ENCODE results near the gene GSTK1. TPM values are rescaled to one million over a fixed set of nuclear protein-coding genes. Genes with fewer than 3 reads are reported as not detected.

Gene GSTK1
- polyA plus RNA-seq, 1 of the 3 experiments (the other 2 are of a cell fraction), result 299 TPM

DNA sequence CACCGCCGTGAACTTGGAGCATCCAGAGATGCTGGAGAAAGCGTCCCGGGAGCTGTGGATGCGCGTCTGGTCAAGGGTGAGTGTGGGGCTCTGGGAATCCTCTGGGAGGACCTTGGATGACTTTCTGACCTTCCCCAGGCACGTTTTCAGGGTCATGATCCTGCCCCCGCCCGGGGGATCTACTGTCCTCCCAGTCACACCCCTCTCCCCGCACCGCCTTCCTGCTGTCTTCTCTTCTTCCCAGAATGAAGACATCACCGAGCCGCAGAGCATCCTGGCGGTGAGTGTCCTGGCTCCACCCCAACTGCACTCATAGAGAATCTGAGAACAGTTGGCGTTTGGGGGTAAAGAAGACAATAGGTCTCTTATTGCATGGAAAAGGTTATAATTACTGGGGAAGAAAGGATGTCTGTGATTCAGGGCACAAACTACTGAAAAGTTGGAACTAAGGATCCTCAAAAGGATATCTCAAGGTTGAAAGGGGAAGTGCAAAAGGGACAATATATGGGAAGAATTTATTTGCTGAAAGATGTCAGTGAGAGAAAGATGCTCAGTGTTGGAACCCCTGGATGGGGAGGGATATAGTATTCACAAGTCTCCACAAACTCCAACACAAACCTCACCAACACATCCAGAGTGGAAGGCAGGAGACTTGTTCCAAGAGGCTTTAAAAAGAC lies 1.9 kb downstream of the GSTK1 start (continued):
- no peak for TF ChIP-seq NFIC (IDR thresholded peaks at IDR 0.05; ENCODE audit: borderline replicate concordance)
- no peak for TF ChIP-seq ELF1 (IDR thresholded peaks at IDR 0.05)
- no peak for TF ChIP-seq TAF1 (IDR thresholded peaks at IDR 0.05; ENCODE audit: borderline replicate concordance, low read depth, low read length)
- no peak for TF ChIP-seq CHD2 (IDR thresholded peaks at IDR 0.05; ENCODE audit: low read length, partially characterized antibody)
- no peak for TF ChIP-seq MXI1 (IDR thresholded peaks at IDR 0.05; ENCODE audit: low read depth, low read length)

GRCh38 chr7:143269251-143269650 lies 6.0 kb downstream of the GSTK1 start:
- CTCF ChIA-PET, result interaction anchor here (0.8 to 1.9 kb wide), 2 partner anchors 14 to 29 kb away, joined by 4 read pairs; no protein-coding TSS in a partner anchor
- no peaks in the 10 kb centered on the region for H3K9me3 ChIP-seq
- H3K4me1 ChIP-seq (ENCODE audit: control insufficient read depth in 1 of 2, insufficient read depth in 2 of 2, low read depth in 1 of 2, low read length in 1 of 2), result peaks cover 4 to 9% of the 10 kb centered on the region in 2 experiments; a peak in 2 of 4 replicates
- POLR2A ChIA-PET, result no interaction called here
- H3K27me3 ChIP-seq (ENCODE audit: insufficient read depth), result no peaks in the 10 kb centered on the region
- H2AFZ ChIP-seq (ENCODE audit: low read depth), result no peak overlapping the region
- peaks cover 38 to 45% of the 10 kb centered on the region in 2 experiments for H3K36me3 ChIP-seq (replicated peaks in 1 of 2; ENCODE audit: control insufficient read depth in 1 of 2, insufficient read depth in 2 of 2, low read length in 1 of 2)
- H3K4me3 ChIP-seq (ENCODE audit: low read depth in 2 of 2, low read length in 1 of 2), result no peak overlapping the region
- no peak overlapping the region for H3K4me2 ChIP-seq
- no peak overlapping the region for H3K9ac ChIP-seq
- WGBS (ENCODE audit: low lambda C conversion rate), result 92% methylated on average over 5 of the region's 5 CpGs
- no peak for DNase-seq
- TF ChIP-seq TAF1 (IDR thresholded peaks at IDR 0.05; ENCODE audit: borderline replicate concordance, low read depth, low read length) (no peak), EZH2phosphoT487 (IDR thresholded peaks at IDR 0.05; ENCODE audit: borderline replicate concordance, low read depth) (no peak)
- TF ChIP-seq, protein P1, sequence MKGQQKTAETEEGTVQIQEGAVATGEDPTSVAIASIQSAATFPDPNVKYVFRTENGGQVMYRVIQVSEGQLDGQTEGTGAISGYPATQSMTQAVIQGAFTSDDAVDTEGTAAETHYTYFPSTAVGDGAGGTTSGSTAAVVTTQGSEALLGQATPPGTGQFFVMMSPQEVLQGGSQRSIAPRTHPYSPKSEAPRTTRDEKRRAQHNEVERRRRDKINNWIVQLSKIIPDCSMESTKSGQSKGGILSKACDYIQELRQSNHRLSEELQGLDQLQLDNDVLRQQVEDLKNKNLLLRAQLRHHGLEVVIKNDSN (IDR thresholded peaks at IDR 0.05; ENCODE audit: borderline replicate concordance, low read depth), result no peak
- TF ChIP-seq, protein P2, sequence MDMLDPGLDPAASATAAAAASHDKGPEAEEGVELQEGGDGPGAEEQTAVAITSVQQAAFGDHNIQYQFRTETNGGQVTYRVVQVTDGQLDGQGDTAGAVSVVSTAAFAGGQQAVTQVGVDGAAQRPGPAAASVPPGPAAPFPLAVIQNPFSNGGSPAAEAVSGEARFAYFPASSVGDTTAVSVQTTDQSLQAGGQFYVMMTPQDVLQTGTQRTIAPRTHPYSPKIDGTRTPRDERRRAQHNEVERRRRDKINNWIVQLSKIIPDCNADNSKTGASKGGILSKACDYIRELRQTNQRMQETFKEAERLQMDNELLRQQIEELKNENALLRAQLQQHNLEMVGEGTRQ (IDR thresholded peaks at IDR 0.05; ENCODE audit: borderline replicate concordance, low read depth, low read length), result no peak
- peaks cover 15% of the 10 kb centered on the region; the same call in 1 of the 2 replicates for H3K79me2 ChIP-seq (ENCODE audit: insufficient read depth)
- H3K27ac ChIP-seq (ENCODE audit: low read depth in 2 of 2, low read length in 1 of 2), result no peak overlapping the region
- no peaks in the 10 kb centered on the region for H4K20me1 ChIP-seq (ENCODE audit: insufficient read depth)
- H3K9me2 ChIP-seq, result no peaks in the 10 kb centered on the region
- no peaks in the 10 kb centered on the region for H3F3A ChIP-seq (replicated peaks; ENCODE audit: insufficient read depth)

DNA sequence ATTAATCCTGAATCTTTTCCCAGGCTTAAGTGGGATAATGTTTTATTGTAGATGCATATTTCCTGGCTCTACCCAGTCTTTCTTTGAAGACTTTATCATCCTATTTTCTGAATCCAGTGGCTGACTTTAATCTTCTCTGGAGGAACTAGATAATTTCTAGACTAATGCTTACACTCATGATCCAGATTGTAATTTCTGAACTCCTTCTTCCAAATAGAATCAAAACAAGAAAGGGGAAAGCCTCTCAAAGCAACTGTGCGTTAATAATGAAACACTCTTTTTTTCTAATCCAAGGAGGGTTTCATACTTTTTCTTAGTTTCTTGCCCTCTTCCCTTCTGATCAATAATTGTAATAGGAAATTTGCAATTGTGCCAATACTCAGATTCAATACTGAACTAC lies 8.0 kb downstream of the GSTK1 start:
- H3K9me2 ChIP-seq, result no peaks in the 10 kb centered on the region
- no peaks in the 10 kb centered on the region for H3F3A ChIP-seq (replicated peaks; ENCODE audit: insufficient read depth)
- no peak overlapping the region for H3K4me2 ChIP-seq
- no peak for DNase-seq
- no peaks in the 10 kb centered on the region for H3K27me3 ChIP-seq (ENCODE audit: insufficient read depth)
- ChIA-PET POLR2A (interaction anchor here (0.6 kb wide), 1 partner anchor 7 kb away, joined by 4 read pairs; no protein-coding TSS in a partner anchor), CTCF (interaction anchor here (1.1 to 1.8 kb wide), 2 partner anchors 31 to 56 kb away, joined by 3 to 6 read pairs; no protein-coding TSS in a partner anchor)
- peaks cover 29 to 34% of the 10 kb centered on the region in 2 experiments for H3K36me3 ChIP-seq (replicated peaks in 1 of 2; ENCODE audit: control insufficient read depth in 1 of 2, insufficient read depth in 2 of 2, low read length in 1 of 2)
- no peak for TF ChIP-seq NRF1 (IDR thresholded peaks at IDR 0.05; ENCODE audit: low read depth, low read length)
- TF ChIP-seq, protein P2 (IDR thresholded peaks at IDR 0.05; ENCODE audit: borderline replicate concordance, low read depth, low read length), result no peak
- H3K4me1 ChIP-seq (ENCODE audit: control insufficient read depth in 1 of 2, insufficient read depth in 2 of 2, low read depth in 1 of 2, low read length in 1 of 2), result no peaks in the 10 kb centered on the region
- H2AFZ ChIP-seq (ENCODE audit: low read depth), result no peak overlapping the region
- H3K79me2 ChIP-seq (ENCODE audit: insufficient read depth), result 0 out of 2 replicates have a peak, but pooled peaks cover under 1% of the 10 kb centered on the region
- no peak overlapping the region for H3K4me3 ChIP-seq (ENCODE audit: low read depth in 2 of 2, low read length in 1 of 2)
- no peak overlapping the region for H3K9ac ChIP-seq
- H3K27ac ChIP-seq (ENCODE audit: low read depth in 2 of 2, low read length in 1 of 2), result no peak overlapping the region
- H3K9me3 ChIP-seq, result no peaks in the 10 kb centered on the region
- 100% methylated on average over 1 of the region's 1 CpG for WGBS (ENCODE audit: low lambda C conversion rate)
- H4K20me1 ChIP-seq (ENCODE audit: insufficient read depth), result no peaks in the 10 kb centered on the region
